Aorta (tissue), 5 donors: ENCODE measurements around the gene POLA1. TPM values are rescaled to one million over a fixed set of nuclear protein-coding genes. Genes with fewer than 3 reads are reported as not detected.

Experiments used
- ATAC-seq: fragments of 200-7000 bp; cut with Tn5 transposase; one replicate; pipeline ENCODE4 v1.9.1; 2022; ENCODE audit warnings: moderate library complexity; ENCODE audit not compliant: low FRiP score
- DNase-seq, 2 donors: peaks; one replicate each; pipeline ENCODE4 v3.0.0-alpha.2; 2020
- H3K27ac ChIP-seq, 2 donors: one replicate each; pipeline ENCODE4 v1.5.1; 2013; ENCODE audit warnings: low read length in 2 of 2, mild to moderate bottlenecking in 2 of 2, moderate library complexity in 2 of 2, control low read depth in 1 of 2, inconsistent platforms in 1 of 2, low read depth in 1 of 2
- H3K27me3 ChIP-seq, 2 donors: one replicate each; pipeline ENCODE4 v1.6.1; 2013; ENCODE audit warnings: control low read depth in 1 of 2, low read length in 1 of 2, mild to moderate bottlenecking in 1 of 2, moderate library complexity in 1 of 2; ENCODE audit not compliant: insufficient read depth in 2 of 2, control insufficient read depth in 1 of 2
- H3K36me3 ChIP-seq, 2 donors: one replicate each; pipeline ENCODE4 v1.6.1; 2013; ENCODE audit warnings: control low read depth in 1 of 2, low read length in 1 of 2, mild to moderate bottlenecking in 1 of 2; ENCODE audit not compliant: insufficient read depth in 2 of 2, control insufficient read depth in 1 of 2
- H3K4me1 ChIP-seq, 2 donors: one replicate each; pipeline ENCODE4 v1.6.1; 2013; ENCODE audit warnings: low read length in 2 of 2, control low read depth in 1 of 2, mild to moderate bottlenecking in 1 of 2, moderate library complexity in 1 of 2; ENCODE audit not compliant: insufficient read depth in 2 of 2, control insufficient read depth in 1 of 2
- H3K4me3 ChIP-seq, 2 donors: one replicate each; pipeline ENCODE4 v1.5.1; 2013; ENCODE audit warnings: low read length in 2 of 2, control low read depth in 1 of 2, mild to moderate bottlenecking in 1 of 2
- H3K9me3 ChIP-seq: one replicate; pipeline ENCODE4 v1.6.1; 2013; ENCODE audit warnings: mild to moderate bottlenecking, low read length; ENCODE audit not compliant: control insufficient read depth
- WGBS, 2 donors: extraction: QIAGEN DNeasy Blood & Tissue Kit; methylation state at CpG; one replicate each; pipeline ENCODE4 v1.1.7; 2013; 5-methylcytosine and 5-hydroxymethylcytosine counted together
- intact Hi-C, 2 donors: fragments of 100-400 bp; cut with DNase I; formaldehyde crosslinking; loops; one replicate each; pipeline versions ENCODE4 v1.14.2 to v1.15.0; 2022
- polyA plus RNA-seq, 2 donors: library from polyadenylated mRNA; stranded (reverse); fragments of 200-250 nt; gene quantifications; one replicate each; pipeline ENCODE4 v1.2.3, GENCODE V29; 2013
- total RNA-seq, 2 donors: library from RNA; stranded (reverse); fragmentation: NEBNext Ultra II Directional; extraction: Animal tissue kit (Norgen Biotek cat#: 25700); gene quantifications; one replicate each; pipeline ENCODE4 v1.2.1, GENCODE V29; 2021
- donor health status: healthy with polysubstance abuse.
- donor health status: Bipolar disorder and iron deficiency.
- donor health status: DM: no; HTN: no; CAD: no.
- donor health status: DM: no; HTN: no; CAD: no.
- donor health status: DM: yes; HTN: yes; CAD: no.

Gene POLA1
- total and polyA plus RNA-seq, 4 donors: 1.6 to 15.6 (median 6.7) TPM

- Histone ChIP-seq H3K36me3 (peaks cover 0 to 2% of the 10 kb centered on the region in 2 donors), H3K27me3 (no peaks in the 10 kb centered on the region), H3K4me3 (no peak overlapping the region), H3K27ac (no peak overlapping the region), H3K4me1 (no peaks in the 10 kb centered on the region), H3K9me3 (no peaks in the 10 kb centered on the region)
- intact Hi-C loops: no loop called here
- WGBS, 2 donors: 48 to 81% methylated on average over 5 of the region's 5 CpGs
- ATAC-seq (no peak), DNase-seq (no peak)
Measured at GRCh38 chrX:24996096-24996709, 302.5 kb downstream of the POLA1 start.

GRCh38 chrX:24999511-24999910, 305.8 kb downstream of the POLA1 start:
- WGBS, 2 donors: 56 to 97% methylated on average over 8 of the region's 8 CpGs
- DNase-seq: no peak
- Histone ChIP-seq H3K9me3 (no peaks in the 10 kb centered on the region), H3K27me3 (no peaks in the 10 kb centered on the region), H3K36me3 (peaks cover 0 to 2% of the 10 kb centered on the region in 2 donors), H3K4me3 (no peak overlapping the region), H3K27ac (no peak overlapping the region), H3K4me1 (no peaks in the 10 kb centered on the region)
- intact Hi-C loops: no loop called here
- no peak for ATAC-seq

GRCh38 chrX:25001808-25002660, 308.3 kb downstream of the POLA1 start:
- Histone ChIP-seq H3K4me3 (no peak overlapping the region), H3K27ac (no peak overlapping the region), H3K36me3 (peaks cover 0 to 2% of the 10 kb centered on the region in 2 donors), H3K4me1 (no peaks in the 10 kb centered on the region), H3K9me3 (no peaks in the 10 kb centered on the region), H3K27me3 (no peaks in the 10 kb centered on the region)
- intact Hi-C loops: no loop called here
- 43 to 44% methylated on average over 50 to 64 of the region's 65 CpGs for WGBS, 2 donors
- DNase-seq (no peak), ATAC-seq (no peak)

GRCh38 chrX:25002661-25003020, 308.9 kb downstream of the POLA1 start:
- Histone ChIP-seq H3K9me3 (no peaks in the 10 kb centered on the region), H3K27ac (no peak overlapping the region), H3K4me3 (no peak overlapping the region), H3K36me3 (no peaks in the 10 kb centered on the region), H3K4me1 (no peaks in the 10 kb centered on the region), H3K27me3 (no peaks in the 10 kb centered on the region)
- DNase-seq: no peak
- ATAC-seq: no peak
- intact Hi-C loops: no loop called here
- WGBS, 2 donors: 6 to 18% methylated on average over 27 to 33 of the region's 33 CpGs

GRCh38 chrX:25003066-25003849, 309.5 kb downstream of the POLA1 start:
- ATAC-seq: no peak
- Histone ChIP-seq H3K27me3 (no peaks in the 10 kb centered on the region), H3K4me3 (no peak overlapping the region), H3K27ac (no peak overlapping the region), H3K4me1 (no peaks in the 10 kb centered on the region), H3K36me3 (no peaks in the 10 kb centered on the region), H3K9me3 (no peaks in the 10 kb centered on the region)
- 25 to 26% methylated on average over 39 to 40 of the region's 40 CpGs for WGBS, 2 donors
- no peak for DNase-seq
- intact Hi-C loops: no loop called here

GRCh38 chrX:25004040-25004439, 310.3 kb downstream of the POLA1 start:
- WGBS, 2 donors: 38 to 41% methylated on average over 10 of the region's 10 CpGs
- no peaks in the 10 kb centered on the region for H3K27me3 ChIP-seq
- H3K27ac ChIP-seq: no peak overlapping the region

GRCh38 chrX:25004485-25005032, 310.8 kb downstream of the POLA1 start:
- Histone ChIP-seq H3K27ac (no peak overlapping the region), H3K9me3 (no peaks in the 10 kb centered on the region), H3K27me3 (no peaks in the 10 kb centered on the region), H3K4me3 (no peak overlapping the region), H3K4me1 (no peaks in the 10 kb centered on the region), H3K36me3 (no peaks in the 10 kb centered on the region)
- no peak for DNase-seq
- no peak for ATAC-seq
- WGBS, 2 donors: 2 to 20% methylated on average over 40 to 59 of the region's 59 CpGs
- intact Hi-C loops: no loop called here

More at GRCh38 chrX:25004040-25004439, 310.3 kb downstream of the POLA1 start:
- Histone ChIP-seq H3K36me3 (no peaks in the 10 kb centered on the region), H3K4me3 (no peak overlapping the region), H3K4me1 (no peaks in the 10 kb centered on the region), H3K9me3 (no peaks in the 10 kb centered on the region)
- no peak for ATAC-seq
- intact Hi-C loops: no loop called here
- DNase-seq: no peak

GRCh38 chrX:25005034-25005381, 311.3 kb downstream of the POLA1 start:
- Histone ChIP-seq H3K27me3 (no peaks in the 10 kb centered on the region), H3K4me3 (no peak overlapping the region), H3K9me3 (no peaks in the 10 kb centered on the region), H3K36me3 (no peaks in the 10 kb centered on the region), H3K4me1 (no peaks in the 10 kb centered on the region), H3K27ac (no peak overlapping the region)
- intact Hi-C loops: no loop called here
- no peak for DNase-seq
- 2 to 23% methylated on average over 20 to 23 of the region's 23 CpGs for WGBS, 2 donors
- ATAC-seq: no peak
